ENCODE results near the gene DPH7. TPM values are rescaled to one million over a fixed set of nuclear protein-coding genes. Genes with fewer than 3 reads are reported as not detected.

DPH7 gene
- total RNA-seq, 1 experiment from 2014 or later, result 54.4 TPM

GRCh38 chr9:137579259-137579604 lies 507 bp upstream of the DPH7 start:
- Histone ChIP-seq H3K4me2 (ENCODE audit: low read length) (peak overlapping the region; percentile 93), H3K4me1 (ENCODE audit: control insufficient read depth in 1 of 2, insufficient read depth in 2 of 2, low read length in 2 of 2) (peaks cover 6 to 15% of the 10 kb centered on the region in 2 experiments; a peak in 3 of 4 replicates), H3K36me3 (ENCODE audit: control insufficient read depth in 1 of 2, insufficient read depth in 2 of 2, low read length in 2 of 2) (peaks cover 11 to 50% of the 10 kb centered on the region in 2 experiments; a peak in 3 of 4 replicates), H3K9me2 (ENCODE audit: insufficient read depth) (no peaks in the 10 kb centered on the region), H4K20me1 (ENCODE audit: insufficient read depth) (no peaks in the 10 kb centered on the region), H3K27me3 (ENCODE audit: insufficient read depth, low read length) (no peaks in the 10 kb centered on the region), H3K27ac (ENCODE audit: low read depth, low read length) (peak overlapping the region; percentile 89), H3K9me3 (ENCODE audit: control insufficient read depth in 1 of 2, insufficient read depth in 1 of 2, low read depth in 1 of 2, low read length in 2 of 2) (no peaks in the 10 kb centered on the region), H2AFZ (ENCODE audit: low read depth, low read length, poor library complexity, severe bottlenecking) (no peak overlapping the region), H3K9ac (ENCODE audit: low read length) (peak overlapping the region; percentile 89; the same call in 1 of the 2 replicates), H3K4me3 (replicated peaks in 1 of 2; ENCODE audit: low read depth in 1 of 2, low read length in 2 of 2) (peak overlapping the region; percentile 61 to 91; a peak in 3 of 4 replicates), H3K79me2 (ENCODE audit: insufficient read depth, low read length) (peaks cover 68% of the 10 kb centered on the region)
- ChIA-PET POLR2A (no interaction called here), CTCF (interaction anchor here (0.7 to 2.7 kb wide), 3 partner anchors 11 to 138 kb away, joined by 3 to 11 read pairs (median 3); partner anchors contain the start of gene ZMYND19), RAD21 (ENCODE audit: low non-redundant PET in 1 of 2, low total read pairs in 2 of 2, uncharacterized antibody in 2 of 2, unreplicated experiment in 2 of 2) (no interaction called here)
- TSS peak; percentile 32 for BruUV-seq (replicated peaks)
- no peak for TF ChIP-seq ELF1 (IDR thresholded peaks at IDR 0.05; ENCODE audit: borderline replicate concordance, low read depth)
- no peak for TF ChIP-seq EZH2 (IDR thresholded peaks at IDR 0.05)
- no peak for TF ChIP-seq REST (IDR thresholded peaks at IDR 0.05; ENCODE audit: low read depth)
- TF ChIP-seq, protein P1, sequence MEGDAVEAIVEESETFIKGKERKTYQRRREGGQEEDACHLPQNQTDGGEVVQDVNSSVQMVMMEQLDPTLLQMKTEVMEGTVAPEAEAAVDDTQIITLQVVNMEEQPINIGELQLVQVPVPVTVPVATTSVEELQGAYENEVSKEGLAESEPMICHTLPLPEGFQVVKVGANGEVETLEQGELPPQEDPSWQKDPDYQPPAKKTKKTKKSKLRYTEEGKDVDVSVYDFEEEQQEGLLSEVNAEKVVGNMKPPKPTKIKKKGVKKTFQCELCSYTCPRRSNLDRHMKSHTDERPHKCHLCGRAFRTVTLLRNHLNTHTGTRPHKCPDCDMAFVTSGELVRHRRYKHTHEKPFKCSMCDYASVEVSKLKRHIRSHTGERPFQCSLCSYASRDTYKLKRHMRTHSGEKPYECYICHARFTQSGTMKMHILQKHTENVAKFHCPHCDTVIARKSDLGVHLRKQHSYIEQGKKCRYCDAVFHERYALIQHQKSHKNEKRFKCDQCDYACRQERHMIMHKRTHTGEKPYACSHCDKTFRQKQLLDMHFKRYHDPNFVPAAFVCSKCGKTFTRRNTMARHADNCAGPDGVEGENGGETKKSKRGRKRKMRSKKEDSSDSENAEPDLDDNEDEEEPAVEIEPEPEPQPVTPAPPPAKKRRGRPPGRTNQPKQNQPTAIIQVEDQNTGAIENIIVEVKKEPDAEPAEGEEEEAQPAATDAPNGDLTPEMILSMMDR (IDR thresholded peaks at IDR 0.05 in 2 of 3, conservative IDR thresholded peaks at IDR 0.05 in 1 of 3; ENCODE audit: borderline replicate concordance in 1 of 3, insufficient read depth in 1 of 3, low read depth in 2 of 3, low read length in 2 of 3), result no peak
- no peak for TF ChIP-seq YY1 (IDR thresholded peaks at IDR 0.05; ENCODE audit: extremely low read depth, insufficient replicate concordance, low read depth, low read length)
- no peak for TF ChIP-seq SRF (IDR thresholded peaks at IDR 0.05; ENCODE audit: low read depth)
- TF ChIP-seq CEBPB (IDR thresholded peaks at IDR 0.05; ENCODE audit: low read depth), result no peak
- no peak for TF ChIP-seq ZFX (IDR thresholded peaks at IDR 0.05)
- no peak for TF ChIP-seq EZH2phosphoT487 (IDR thresholded peaks at IDR 0.05; ENCODE audit: borderline replicate concordance)
- TF ChIP-seq POLR2AphosphoS5 (IDR thresholded peaks at IDR 0.05; ENCODE audit: low read depth, low read length), result no peak
- no peak for TF ChIP-seq CBX3 (IDR thresholded peaks at IDR 0.05; ENCODE audit: low read depth)
- TF ChIP-seq, protein P2, sequence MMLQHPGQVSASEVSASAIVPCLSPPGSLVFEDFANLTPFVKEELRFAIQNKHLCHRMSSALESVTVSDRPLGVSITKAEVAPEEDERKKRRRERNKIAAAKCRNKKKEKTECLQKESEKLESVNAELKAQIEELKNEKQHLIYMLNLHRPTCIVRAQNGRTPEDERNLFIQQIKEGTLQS (IDR thresholded peaks at IDR 0.05), result no peak
- ATAC-seq (no peak), DNase-seq (ENCODE audit: low read depth, low spot score) (no peak)
- intact Hi-C loops (cut with micrococcal nuclease), result loop anchor here (5.0 kb wide), 1 partner anchor 33 kb away; no protein-coding TSS in a partner anchor

Data from HCT116 (cell line).